HG03039 (cell line): ENCODE measurements around the gene MORC2.

Experiments
- ATAC-seq: cut with Tn5 transposase; IDR thresholded peaks from one replicate; pipeline ENCODE4 v1.9.1; 2021; ENCODE audit warnings: mild to moderate bottlenecking, moderate library complexity; ENCODE audit not compliant: unreplicated experiment

The MORC2 gene

DNA sequence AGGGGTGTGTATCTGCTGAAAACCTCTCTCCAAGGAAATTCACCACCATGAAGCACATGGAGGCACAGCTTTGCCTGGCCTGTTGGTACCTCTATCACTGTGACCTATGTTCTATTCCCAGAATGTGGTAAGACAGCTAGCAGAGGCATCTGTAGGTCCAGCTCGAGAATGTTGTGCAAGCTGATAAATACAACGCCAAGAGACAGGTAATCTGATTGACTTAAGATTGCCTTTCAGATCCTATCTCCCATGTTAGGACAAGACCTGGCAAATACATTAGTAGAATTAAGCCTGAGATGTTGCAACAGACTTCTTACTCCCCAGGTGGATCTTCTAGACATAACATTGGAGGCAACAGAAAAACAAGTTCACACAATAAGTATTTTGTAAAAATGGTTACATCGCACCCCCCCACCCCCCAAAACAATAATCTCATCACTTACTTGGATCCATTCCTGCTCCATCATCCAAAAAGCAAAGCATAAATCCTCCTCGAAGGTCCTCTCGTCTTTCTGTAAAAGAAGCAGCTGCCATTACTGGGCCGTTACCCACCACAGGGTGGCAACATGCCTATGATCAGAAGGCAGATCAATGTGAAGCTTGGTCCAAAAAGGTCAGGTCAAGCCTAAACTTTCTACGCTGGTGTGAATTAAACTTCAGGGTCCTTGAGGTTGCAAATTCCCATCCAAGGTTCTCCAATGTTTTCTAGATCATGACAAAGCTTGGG is 18.5 kb downstream of the MORC2 start:
- no peak for ATAC-seq

GRCh38 chr22:30948930-30949342 is 19.6 kb downstream of the MORC2 start:
- ATAC-seq = no peak

DNA sequence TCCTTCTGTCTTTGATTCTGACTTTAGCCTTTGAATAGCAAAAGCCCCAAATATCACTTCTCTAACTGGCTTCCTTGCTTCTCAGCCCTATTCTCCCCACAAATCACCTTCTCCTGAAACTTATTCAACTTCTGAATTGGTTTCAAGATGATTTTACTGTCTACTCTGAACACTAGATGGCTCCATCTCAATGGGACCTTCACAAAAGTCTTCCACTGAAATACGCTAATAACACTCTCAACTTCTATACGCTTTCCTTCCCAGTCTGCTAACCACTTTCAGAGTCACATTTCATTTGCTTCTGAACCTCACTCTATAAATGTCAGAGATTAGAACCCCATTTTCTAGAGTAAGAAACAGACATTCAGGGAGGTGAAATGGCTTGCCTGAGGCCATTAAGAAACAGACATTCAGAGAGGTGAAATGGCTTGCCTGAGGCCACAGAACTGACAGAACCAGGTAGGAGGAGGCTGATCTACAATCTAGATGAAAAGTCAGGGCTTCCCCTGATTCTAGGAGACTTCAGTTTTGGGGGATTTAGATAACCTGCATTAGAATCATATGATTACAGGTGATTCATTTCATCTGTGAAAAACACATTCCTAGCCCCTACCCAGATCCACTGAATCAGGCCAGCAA is 20.6 kb downstream of the MORC2 start:
- ATAC-seq = no peak

- no peak for ATAC-seq
These were observed 21.3 kb downstream of the MORC2 start for GRCh38 chr22:30947173-30947815.

DNA sequence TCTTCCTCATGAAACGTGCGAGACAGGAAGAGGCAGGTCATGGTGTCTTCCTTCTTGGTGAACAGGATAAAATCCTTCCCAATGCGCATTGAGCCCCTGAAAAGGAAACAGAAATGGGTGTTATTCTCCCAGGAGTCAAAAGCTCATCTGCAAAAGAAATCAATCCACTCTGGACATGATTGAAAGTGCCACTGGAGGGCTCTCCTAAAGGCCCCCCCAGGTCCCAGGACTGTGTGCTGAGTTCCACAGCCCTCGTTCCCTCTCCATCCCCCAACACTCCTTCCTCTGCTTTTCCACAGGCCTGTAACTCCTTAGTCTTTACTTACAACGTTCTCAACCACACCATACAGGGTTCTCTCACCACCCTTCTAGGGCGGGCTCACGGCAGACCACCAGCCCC is 22.2 kb downstream of the MORC2 start:
- no peak for ATAC-seq

GRCh38 chr22:30945653-30946052 is 22.9 kb downstream of the MORC2 start:
- no peak for ATAC-seq

DNA sequence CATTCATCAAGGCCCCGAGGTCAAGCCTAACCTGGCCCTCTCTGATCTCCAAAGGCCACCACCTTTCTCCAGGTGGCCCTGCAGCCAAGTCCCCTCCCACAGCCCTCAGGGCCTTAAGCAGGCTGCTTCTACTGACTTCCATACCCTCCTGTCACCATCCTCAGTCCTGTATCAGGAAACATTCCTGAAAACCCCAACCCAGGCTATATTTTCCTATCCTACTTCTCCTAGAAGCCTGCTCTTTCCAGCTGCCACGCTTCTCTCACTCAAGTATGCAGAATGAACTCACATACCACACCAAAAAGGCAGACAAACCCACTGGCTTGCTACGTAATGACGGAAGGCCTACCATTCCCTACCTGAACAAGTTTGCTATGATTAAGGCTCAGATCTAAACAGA is 23.6 kb downstream of the MORC2 start:
- no peak for ATAC-seq

DNA sequence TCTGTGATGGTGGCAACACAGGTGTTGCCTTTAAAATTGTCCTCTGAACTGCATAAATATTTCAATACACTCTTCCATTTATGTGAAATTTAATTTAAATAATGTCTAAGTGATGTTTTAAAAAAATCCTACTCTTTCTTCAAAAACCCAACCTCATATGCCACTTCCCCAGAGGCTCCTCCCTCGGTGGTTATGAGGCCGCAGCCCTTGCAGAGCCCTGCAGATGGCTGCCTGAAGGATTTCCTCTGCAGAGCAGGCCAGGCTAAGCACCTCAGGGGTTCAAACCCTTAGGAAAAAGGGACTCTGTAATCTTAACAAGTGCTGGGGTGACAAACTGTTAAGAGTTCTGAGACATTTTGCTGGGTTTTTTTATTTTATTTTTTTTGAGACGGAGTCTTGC is 25.2 kb downstream of the MORC2 start:
- no peak for ATAC-seq

DNA sequence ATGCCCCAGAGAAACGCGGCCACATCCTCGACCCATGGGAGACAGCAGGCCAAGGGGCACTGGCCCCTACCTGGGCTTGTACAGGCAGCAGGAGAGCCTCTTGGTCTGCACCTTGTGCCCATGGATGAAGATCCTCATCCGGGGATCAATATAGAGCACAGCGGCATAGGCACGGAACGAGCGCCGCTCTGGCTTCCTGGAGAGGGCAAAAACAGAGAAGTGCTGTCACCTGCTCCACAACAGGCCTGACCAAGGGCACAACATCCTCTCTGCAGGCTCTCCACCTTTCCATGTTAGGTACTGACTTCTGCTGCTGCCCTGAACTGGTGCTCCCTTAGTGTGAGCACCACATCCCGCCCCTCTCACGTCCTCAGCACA is 27.2 kb downstream of the MORC2 start:
- ATAC-seq = no peak

DNA sequence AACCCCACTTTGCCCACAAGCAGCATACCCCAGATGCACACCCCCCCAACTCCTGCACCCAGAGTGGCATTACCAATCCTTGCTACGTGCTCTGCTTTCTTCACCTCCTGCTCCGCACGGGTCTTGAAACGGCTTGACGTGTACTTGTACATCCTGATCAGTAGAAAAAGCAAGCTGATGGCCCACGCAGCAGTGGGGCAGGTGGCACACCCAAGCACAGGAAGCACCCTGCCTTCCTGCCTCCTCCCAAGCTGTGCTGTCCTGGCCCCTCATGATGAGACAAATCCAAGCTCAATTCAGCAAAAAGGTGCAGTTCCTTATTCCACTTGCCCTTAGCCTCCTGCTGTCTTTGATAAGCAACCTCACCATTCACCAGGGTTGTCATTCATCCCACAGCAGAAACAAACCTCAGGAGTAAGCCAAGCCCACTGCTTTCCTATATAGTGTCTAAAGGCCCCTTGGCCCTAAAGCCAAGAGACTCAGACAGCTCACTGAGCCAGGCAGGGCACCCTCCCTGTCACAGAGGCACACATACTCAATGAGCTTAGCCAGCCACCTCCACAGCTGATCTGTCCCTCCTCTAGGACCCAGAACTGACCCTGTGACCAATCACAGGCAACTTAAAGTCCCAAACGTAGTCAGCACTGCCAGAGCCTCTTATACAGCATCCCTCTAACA is 27.8 kb downstream of the MORC2 start:
- ATAC-seq = no peak

DNA sequence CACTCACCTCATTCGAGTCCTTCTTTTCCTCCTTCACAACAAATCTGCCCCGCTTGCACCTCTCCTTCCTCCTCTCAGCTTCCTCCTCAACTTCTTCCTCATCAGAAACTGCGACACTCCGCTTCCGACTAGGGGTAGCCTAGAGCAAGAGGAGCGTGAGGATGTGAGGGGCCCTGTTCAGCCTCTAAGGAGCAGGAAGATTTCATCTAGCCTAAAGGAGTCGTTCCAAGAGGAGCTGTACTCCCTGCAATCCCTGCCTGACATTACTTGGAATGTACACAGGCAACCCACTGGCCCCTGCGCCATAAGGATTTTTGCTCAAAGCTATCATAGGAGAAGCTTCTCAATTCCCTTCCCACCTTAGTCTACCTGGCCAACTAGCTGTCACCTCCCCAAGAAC is 34.5 kb downstream of the MORC2 start:
- ATAC-seq = no peak

- ATAC-seq = no peak
These were observed 35.1 kb downstream of the MORC2 start for GRCh38 chr22:30933457-30933856.

GRCh38 chr22:30932661-30933060 is 35.9 kb downstream of the MORC2 start:
- no peak for ATAC-seq

- ATAC-seq = no peak
These were observed 36.9 kb downstream of the MORC2 start for GRCh38 chr22:30931541-30932300.

GRCh38 chr22:30930228-30930627 is 38.3 kb downstream of the MORC2 start:
- ATAC-seq = no peak

DNA sequence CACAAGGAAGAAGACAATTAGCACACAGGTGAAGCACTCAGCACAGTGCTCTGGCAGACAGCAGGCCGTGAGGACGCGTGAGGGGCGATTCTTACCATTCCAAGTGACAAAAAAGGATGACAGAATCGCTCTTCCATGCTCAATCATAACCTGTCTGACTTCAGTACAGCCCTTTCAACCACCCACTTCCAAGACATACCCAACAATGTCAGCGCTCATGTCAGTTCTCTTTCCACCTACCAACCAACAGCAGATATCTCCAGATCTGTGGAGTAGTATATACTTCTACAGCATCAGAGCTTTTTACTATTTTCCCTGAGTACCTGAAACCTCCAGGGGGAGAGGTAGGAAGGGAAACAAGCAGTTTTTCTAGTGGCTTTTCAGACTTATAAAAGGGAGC is 40.2 kb downstream of the MORC2 start:
- ATAC-seq = no peak

GRCh38 chr22:30927806-30928205 is 40.8 kb downstream of the MORC2 start:
- ATAC-seq = no peak

GRCh38 chr22:30926706-30927105 is 41.9 kb downstream of the MORC2 start:
- ATAC-seq = no peak

DNA sequence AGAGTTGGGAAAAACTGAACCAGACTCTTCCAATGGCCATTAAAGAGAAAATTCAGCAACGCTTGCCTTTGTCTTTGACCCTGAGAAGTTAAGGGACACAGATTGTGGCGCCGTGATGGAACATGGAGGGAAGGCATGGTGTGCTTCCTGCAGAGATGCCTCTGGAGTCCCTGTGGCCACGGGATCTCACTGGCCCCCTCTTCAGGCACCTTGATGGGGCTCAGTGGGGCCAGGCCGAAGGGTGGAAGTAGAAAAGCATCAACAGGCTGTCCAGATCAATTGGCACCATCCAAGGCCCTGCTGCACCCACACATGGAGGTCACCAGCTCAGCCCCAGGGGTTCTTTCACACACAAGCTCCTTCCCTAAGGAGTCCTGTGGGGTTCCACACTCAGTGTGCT is 42.9 kb downstream of the MORC2 start:
- no peak for ATAC-seq

DNA sequence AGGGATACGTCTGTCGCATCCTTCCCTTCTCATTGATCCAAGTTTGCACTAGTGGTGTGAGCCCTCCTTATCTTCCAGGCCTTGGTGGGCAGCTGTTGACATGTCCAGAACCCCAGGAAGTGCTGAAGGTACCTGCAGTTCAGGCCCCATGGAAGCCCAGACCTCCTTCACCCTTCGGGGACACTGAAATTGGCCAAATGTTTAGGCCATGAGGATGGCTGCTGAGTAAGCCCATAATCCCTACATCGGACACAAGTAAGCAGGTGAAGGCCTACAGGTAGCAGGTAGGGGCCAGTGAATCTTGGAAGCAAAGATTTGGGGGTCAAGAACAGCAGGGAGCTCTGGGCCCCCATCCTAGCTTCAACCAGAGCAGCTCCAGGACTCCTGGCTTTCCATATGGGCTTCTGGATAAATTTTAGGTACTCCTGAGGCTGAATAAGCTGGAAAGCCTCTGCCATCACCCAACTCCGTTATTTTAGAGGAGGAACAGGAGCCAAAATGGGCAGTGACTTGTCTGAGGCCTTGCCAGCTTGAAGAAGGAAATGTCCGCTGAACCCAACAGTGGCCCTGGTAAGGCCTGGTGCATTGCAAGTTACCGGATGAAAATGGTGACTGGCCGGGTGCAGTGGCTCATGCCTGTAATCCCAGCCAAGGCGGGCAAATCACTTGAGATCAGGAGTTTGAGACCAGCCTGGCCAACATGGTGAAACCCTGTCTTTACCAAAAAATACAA is 45.2 kb downstream of the MORC2 start:
- no peak for ATAC-seq
